IMR-90 (cell line): ENCODE data around the gene NAE1. TPM values are rescaled to one million over a fixed set of nuclear protein-coding genes. Genes with fewer than 3 reads are reported as not detected.

Experiments
- ATAC-seq: fragments of 200-7000 bp; cut with Tn5 transposase; 2 replicates; pipeline ENCODE4 v1.9.1; 2020; ENCODE audit warnings: low read depth, mild to moderate bottlenecking, moderate library complexity
- BruUV-seq: library from RNA; stranded (reverse); fragments of 400-500 nt; replicated peaks from 2 replicates; lab custom pipeline; 2021; lab: Mats Ljungman, UMichigan
- CTCF ChIA-PET: fragments of 300-600 bp; formaldehyde crosslinking; extraction: SDS; loops from one replicate; lab custom pipeline; 2021; ENCODE audit warnings: antibody characterized with exemption; lab: Yijun Ruan, JAX
- POLR2A ChIA-PET: fragments of 300-600 bp; sonication (Branson Sonifier 250); formaldehyde crosslinking; loops from one replicate; lab custom pipeline; 2022; ENCODE audit warnings: antibody characterized with exemption; ENCODE audit not compliant: unreplicated experiment; lab: Charles Lee
- DNase-seq: peaks from one replicate; pipeline ENCODE4 v3.0.0; 2013
- H2AFZ ChIP-seq: replicated peaks from 2 replicates; pipeline ENCODE3; 2013; ENCODE audit warnings: low read length, mild to moderate bottlenecking; ENCODE audit not compliant: poor library complexity
- H2AK5ac ChIP-seq: 2 replicates; pipeline ENCODE4 v1.6.1; 2013; ENCODE audit warnings: low read depth, low read length, inconsistent platforms
- H2AK9ac ChIP-seq: replicated peaks from 2 replicates; pipeline ENCODE3; 2013; ENCODE audit warnings: mild to moderate bottlenecking, low read depth, low read length, moderate library complexity; ENCODE audit not compliant: poor library complexity
- H2BK120ac ChIP-seq: 2 replicates; pipeline ENCODE4 v1.6.1; 2013; ENCODE audit warnings: low read depth, low read length, inconsistent platforms
- H2BK15ac ChIP-seq: 3 replicates; pipeline ENCODE4 v1.6.1; 2013; ENCODE audit warnings: low read depth, low read length, inconsistent platforms
- H2BK20ac ChIP-seq: 2 replicates; pipeline ENCODE4 v1.6.1; 2013; ENCODE audit warnings: low read depth, mild to moderate bottlenecking, inconsistent platforms, low read length, moderate library complexity
- H2BK5ac ChIP-seq: 2 replicates; pipeline ENCODE4 v1.6.1; 2013; ENCODE audit warnings: mild to moderate bottlenecking, low read depth, low read length, inconsistent platforms; ENCODE audit not compliant: poor library complexity, severe bottlenecking
- H3K14ac ChIP-seq: replicated peaks from 2 replicates; pipeline ENCODE4 v1.6.1; 2013; ENCODE audit warnings: low read depth, low read length, inconsistent platforms
- H3K18ac ChIP-seq: 2 replicates; pipeline ENCODE4 v1.6.1; 2013; ENCODE audit warnings: low read depth, low read length, control low read depth
- H3K23ac ChIP-seq: 2 replicates; pipeline ENCODE4 v1.6.1; 2013; ENCODE audit warnings: low read depth, low read length, inconsistent platforms
- H3K27ac ChIP-seq: 2 replicates; pipeline ENCODE4 v1.5.1; 2013; ENCODE audit warnings: mild to moderate bottlenecking, control low read depth, low read length; ENCODE audit not compliant: insufficient read depth
- H3K27me3 ChIP-seq: 2 replicates; pipeline ENCODE4 v1.6.1; 2013; ENCODE audit warnings: low read length; ENCODE audit not compliant: control insufficient read depth, insufficient read depth
- H3K36me3 ChIP-seq: 2 replicates; pipeline ENCODE4 v1.6.1; 2013; ENCODE audit warnings: low read length, mixed read lengths; ENCODE audit not compliant: control insufficient read depth, insufficient read depth
- H3K4ac ChIP-seq: 2 replicates; pipeline ENCODE4 v1.6.1; 2013; ENCODE audit warnings: low read depth, low read length, inconsistent platforms
- H3K4me1 ChIP-seq: 2 replicates; pipeline ENCODE4 v1.6.1; 2013; ENCODE audit warnings: low read length, mixed read lengths; ENCODE audit not compliant: control insufficient read depth, insufficient read depth
- H3K4me2 ChIP-seq: 2 replicates; pipeline ENCODE4 v1.6.1; 2013; ENCODE audit warnings: low read depth, mild to moderate bottlenecking, control low read depth, low read length, moderate library complexity
- H3K4me3 ChIP-seq: 2 replicates; pipeline ENCODE4 v1.5.1; 2013; ENCODE audit warnings: low read depth, mild to moderate bottlenecking, control low read depth, low read length, moderate library complexity; ENCODE audit not compliant: insufficient read depth
- H3K56ac ChIP-seq: 2 replicates; pipeline ENCODE4 v1.6.1; 2013; ENCODE audit warnings: low read length, inconsistent platforms; ENCODE audit not compliant: insufficient read depth; ENCODE audit errors: extremely low read depth
- H3K79me1 ChIP-seq, 2 experiments: 2 replicates each; pipeline ENCODE4 v1.6.1; 2013; ENCODE audit warnings: low read length in 2 of 2, inconsistent platforms in 1 of 2, low read depth in 1 of 2
- H3K9ac ChIP-seq: 2 replicates; pipeline ENCODE4 v1.6.1; 2013; ENCODE audit warnings: low read depth, low read length, control low read depth
- H3K9me1 ChIP-seq: 2 replicates; pipeline ENCODE4 v1.6.1; 2013; ENCODE audit warnings: low read length, inconsistent platforms; ENCODE audit not compliant: insufficient read depth
- H3K9me3 ChIP-seq: 2 replicates; pipeline ENCODE4 v1.6.1; 2013; ENCODE audit warnings: low read length; ENCODE audit not compliant: control insufficient read depth, insufficient read depth
- H4K20me1 ChIP-seq: 2 replicates; pipeline ENCODE4 v1.6.1; 2013; ENCODE audit warnings: low read length, inconsistent platforms; ENCODE audit not compliant: insufficient read depth
- H4K5ac ChIP-seq: 2 replicates; pipeline ENCODE4 v1.6.1; 2013; ENCODE audit warnings: mild to moderate bottlenecking, low read depth, low read length, control low read depth
- H4K8ac ChIP-seq, 2 experiments: 2 replicates each; pipeline ENCODE4 v1.6.1; 2013; ENCODE audit warnings: low read depth in 2 of 2, low read length in 2 of 2, control low read depth in 1 of 2, inconsistent platforms in 1 of 2
- H4K91ac ChIP-seq: 2 replicates; pipeline ENCODE4 v1.6.1; 2013; ENCODE audit warnings: low read depth, low read length, inconsistent platforms; ENCODE audit not compliant: insufficient read depth
- BHLHE40 ChIP-seq: fragments of 150-350 bp; IDR thresholded peaks from 2 replicates; pipeline ENCODE4 v1.6.1; 2016; ENCODE audit warnings: mild to moderate bottlenecking, low read depth, low read length
- CEBPB ChIP-seq: IDR thresholded peaks from 2 replicates; pipeline ENCODE4 v1.6.1; 2012; ENCODE audit warnings: low read depth, low read length, improper control_type of control experiment
- FOS ChIP-seq: fragments of 150-350 bp; IDR thresholded peaks from 2 replicates; pipeline ENCODE4 v1.6.1; 2016; ENCODE audit warnings: low read depth, low read length
- MAFK ChIP-seq: IDR thresholded peaks from 2 replicates; pipeline ENCODE4 v1.6.1; 2012; ENCODE audit warnings: low read depth, low read length, improper control_type of control experiment
- NFE2L2 ChIP-seq: fragments of 150-350 bp; IDR thresholded peaks from 2 replicates; pipeline ENCODE4 v1.6.1; 2016; ENCODE audit warnings: low read depth, mild to moderate bottlenecking, low read length
- POLR2A ChIP-seq: IDR thresholded peaks from 2 replicates; pipeline ENCODE4 v1.6.1; 2012; ENCODE audit warnings: mild to moderate bottlenecking, low read depth, low read length
- RAD21 ChIP-seq: IDR thresholded peaks from 2 replicates; pipeline ENCODE4 v1.6.1; 2012; ENCODE audit warnings: low read length, improper control_type of control experiment
- SMC3 ChIP-seq: fragments of 150-350 bp; IDR thresholded peaks from 2 replicates; pipeline ENCODE4 v1.6.1; 2016; ENCODE audit warnings: low read depth, mild to moderate bottlenecking, antibody characterized with exemption, low read length, moderate library complexity
- WGBS, 2 experiments: methylation state at CpG; one replicate each; pipeline versions ENCODE4 v1.1.5 to v1.1.7; 2013; ENCODE audit warnings: missing lambda C conversion rate in 2 of 2; ENCODE audit not compliant: insufficient read length in 1 of 2; ENCODE audit errors: extremely low coverage in 2 of 2; 5-methylcytosine and 5-hydroxymethylcytosine counted together
- dilution Hi-C: fragments of 300-500 bp; cut with HindIII; formaldehyde crosslinking; loops from one replicate; pipeline ENCODE4 v1.14.3; 2018; ENCODE audit warnings: low sequenced_read_pairs; ENCODE audit not compliant: unreplicated experiment
- in situ Hi-C: fragments of 300-500 bp; cut with MboI; formaldehyde crosslinking; loops from 3 replicates; pipeline ENCODE4 v1.14.3; 2019; ENCODE audit warnings: low sequenced_read_pairs, inconsistent platforms, mixed read lengths
- intact Hi-C: fragments of 100-400 bp; cut with micrococcal nuclease; formaldehyde crosslinking; loops from 2 replicates; pipeline ENCODE4 v1.10.0; 2022
- polyA plus RNA-seq, 3 experiments: library from polyadenylated mRNA; depleted of rRNA; stranded (reverse); fragments of >200 nt; gene quantifications; 2 replicates each; pipeline ENCODE4 v1.2.3, GENCODE V29; 2012; ENCODE audit warnings: low replicate concordance in 1 of 3
- total RNA-seq: library from RNA; depleted of rRNA; stranded (reverse); fragments of >200 nt; gene quantifications from 2 replicates; pipeline ENCODE4 v1.2.3, GENCODE V29; 2012

Gene NAE1
- total and polyA plus RNA-seq, 2 of the 4 experiments (the other 2 are of a cell fraction) = 33.0 to 36.7 TPM

- H2BK20ac ChIP-seq = no peak overlapping the region
- dilution Hi-C loops (no loop called here), in situ Hi-C loops (no loop called here), intact Hi-C loops (no loop called here)
- no peak overlapping the region for H2AFZ ChIP-seq
- H3K4me3 ChIP-seq = no peak overlapping the region
- 0 out of 2 replicates have a peak, but pooled peaks cover 3% of the 10 kb centered on the region for H3K9me1 ChIP-seq
- H2BK120ac ChIP-seq = no peak overlapping the region
- H4K91ac ChIP-seq = no peak overlapping the region
- H3K14ac ChIP-seq = no peak overlapping the region; the same call in 1 of the 2 replicates
- no peaks in the 10 kb centered on the region for H3K9me3 ChIP-seq
- no peak overlapping the region for H2AK5ac ChIP-seq
- 73% methylated on average over 2 of the region's 4 CpGs; no CpG with 5 or more reads in 1 of the 2 experiments for WGBS, 2 experiments
- no peaks in the 10 kb centered on the region for H3K36me3 ChIP-seq
- no peak overlapping the region for H2BK5ac ChIP-seq
- H3K27me3 ChIP-seq = peaks cover 57% of the 10 kb centered on the region
- H2AK9ac ChIP-seq = no peak overlapping the region
- TF ChIP-seq FOS (no peak), MAFK (no peak), NFE2L2 (no peak), POLR2A (no peak), BHLHE40 (no peak), RAD21 (no peak), CEBPB (no peak), SMC3 (no peak)
- H3K9ac ChIP-seq = no peak overlapping the region
- H3K79me1 ChIP-seq = no peaks in the 10 kb centered on the region
- ATAC-seq (no peak), DNase-seq (no peak)
- no peak overlapping the region for H3K4ac ChIP-seq
- no peak overlapping the region for H3K4me2 ChIP-seq
- H3K18ac ChIP-seq = no peak overlapping the region
- no peaks in the 10 kb centered on the region; the same call in 1 of the 2 replicates for H3K4me1 ChIP-seq
- no peaks in the 10 kb centered on the region for H4K20me1 ChIP-seq
- no peak overlapping the region for H2BK15ac ChIP-seq
- CTCF ChIA-PET = interaction anchor here (0.6 to 3.0 kb wide), 4 partner anchors 11 to 485 kb away, joined by 3 to 13 read pairs (median 6); partner anchors contain the start of genes KCTD19, LRRC36 and NAE1
- BruUV-seq = no TSS peak
- H3K27ac ChIP-seq = no peak overlapping the region
- no peak overlapping the region for H4K8ac ChIP-seq
- POLR2A ChIA-PET = no interaction called here
- H4K5ac ChIP-seq = no peak overlapping the region
- H3K56ac ChIP-seq = no peak overlapping the region
- no peak overlapping the region for H3K23ac ChIP-seq
Observed at GRCh38 chr16:66841366-66841765, 10.6 kb upstream of the NAE1 start.
